SK-N-MC (cell line): ENCODE results near the gene PHF2.

Experiments
- EZH2 ChIP-seq: fragments of 200-600 bp; sonication (generic); IDR thresholded peaks from one replicate; pipeline ENCODE4 v1.6.1; 2017; ENCODE audit warnings: antibody characterized with exemption
- POLR2AphosphoS5 ChIP-seq: IDR thresholded peaks from 2 replicates; pipeline ENCODE4 v1.6.1; 2012; ENCODE audit warnings: mild to moderate bottlenecking, low read depth, low read length, borderline replicate concordance

DNA sequence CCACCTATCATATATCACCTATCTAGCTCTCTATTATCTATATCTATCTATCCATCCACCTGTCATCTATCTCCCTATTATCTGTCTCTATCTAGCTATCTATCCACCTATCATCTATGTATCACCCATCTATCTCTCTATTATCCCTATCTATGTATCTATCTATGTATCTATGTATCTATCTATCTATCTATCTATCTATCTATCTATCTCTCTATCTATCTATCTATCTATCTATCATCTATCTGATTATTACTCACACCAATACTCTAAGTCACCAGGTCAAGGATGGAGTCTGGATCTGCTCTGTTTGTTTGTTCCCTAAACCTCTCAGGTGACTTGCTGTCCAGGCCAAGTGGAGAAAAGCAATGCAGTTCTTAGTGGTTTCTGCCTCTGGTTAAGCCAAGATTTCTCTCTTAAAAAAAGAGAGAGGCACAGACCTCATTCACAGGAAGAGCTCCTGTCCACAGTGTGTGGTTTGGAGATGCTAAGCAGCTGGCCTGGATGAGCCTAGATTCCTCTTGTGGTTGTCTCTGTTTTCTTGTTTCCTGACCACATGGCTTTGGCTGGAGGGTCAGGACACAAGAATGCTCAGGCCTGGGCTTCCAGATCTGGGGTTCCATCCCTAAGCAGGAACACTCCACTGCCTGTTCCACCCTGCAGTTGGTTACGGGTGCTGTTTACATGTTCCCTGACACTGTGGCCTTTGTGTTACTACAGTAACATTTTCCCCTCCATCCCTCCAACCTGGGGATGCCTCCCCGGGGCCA, 133.4 kb downstream of the PHF2 start:
- TF ChIP-seq EZH2 (no peak), POLR2AphosphoS5 (no peak)
